ENCODE data around the gene EPS8L1.
"Not testable (repeated sequence)": the region's sequence is repeated elsewhere in the genome, so short reads cannot be mapped to it uniquely, and the experiment has no call there.

EPS8L1 gene

DNA sequence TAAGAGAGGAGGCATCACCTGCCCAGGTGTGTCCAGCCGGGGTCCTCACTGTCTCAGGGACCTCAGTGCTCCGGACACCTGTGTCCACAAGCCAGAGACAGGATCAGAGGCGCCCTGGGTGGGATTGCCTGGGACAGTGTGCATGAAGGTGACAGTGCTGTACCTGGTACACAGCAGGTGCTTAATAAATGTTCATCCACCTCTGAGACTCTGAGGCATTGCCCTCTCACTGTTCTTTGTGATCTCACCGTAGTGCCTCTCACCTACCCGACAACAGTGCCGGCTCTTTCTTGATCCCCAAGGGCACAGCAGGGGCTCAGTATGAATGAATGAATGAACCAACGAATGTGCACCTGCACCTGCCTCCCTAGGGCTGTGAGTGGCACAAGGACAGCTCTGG, 21.9 kb upstream of the EPS8L1 start:
- DNase-seq, result no peak

DNA sequence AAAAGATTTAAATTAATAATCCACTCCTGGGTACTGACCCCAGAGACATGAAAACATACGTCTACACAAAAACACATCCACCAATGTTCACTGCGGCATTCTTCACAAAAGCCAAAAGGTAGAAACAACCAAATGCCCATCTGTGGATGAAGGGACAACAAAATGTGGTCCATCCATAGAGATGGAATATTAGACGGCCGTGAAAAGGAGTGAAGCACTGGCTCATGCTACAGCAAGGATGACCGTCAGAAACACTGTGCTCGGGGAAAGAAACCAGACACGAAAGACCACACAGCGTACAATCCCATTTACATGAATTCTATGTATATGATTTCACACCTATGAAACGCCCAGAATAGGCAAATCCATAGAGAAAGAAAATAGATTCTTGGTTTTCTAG, 18.8 kb upstream of the EPS8L1 start:
- no peak for DNase-seq

DNA sequence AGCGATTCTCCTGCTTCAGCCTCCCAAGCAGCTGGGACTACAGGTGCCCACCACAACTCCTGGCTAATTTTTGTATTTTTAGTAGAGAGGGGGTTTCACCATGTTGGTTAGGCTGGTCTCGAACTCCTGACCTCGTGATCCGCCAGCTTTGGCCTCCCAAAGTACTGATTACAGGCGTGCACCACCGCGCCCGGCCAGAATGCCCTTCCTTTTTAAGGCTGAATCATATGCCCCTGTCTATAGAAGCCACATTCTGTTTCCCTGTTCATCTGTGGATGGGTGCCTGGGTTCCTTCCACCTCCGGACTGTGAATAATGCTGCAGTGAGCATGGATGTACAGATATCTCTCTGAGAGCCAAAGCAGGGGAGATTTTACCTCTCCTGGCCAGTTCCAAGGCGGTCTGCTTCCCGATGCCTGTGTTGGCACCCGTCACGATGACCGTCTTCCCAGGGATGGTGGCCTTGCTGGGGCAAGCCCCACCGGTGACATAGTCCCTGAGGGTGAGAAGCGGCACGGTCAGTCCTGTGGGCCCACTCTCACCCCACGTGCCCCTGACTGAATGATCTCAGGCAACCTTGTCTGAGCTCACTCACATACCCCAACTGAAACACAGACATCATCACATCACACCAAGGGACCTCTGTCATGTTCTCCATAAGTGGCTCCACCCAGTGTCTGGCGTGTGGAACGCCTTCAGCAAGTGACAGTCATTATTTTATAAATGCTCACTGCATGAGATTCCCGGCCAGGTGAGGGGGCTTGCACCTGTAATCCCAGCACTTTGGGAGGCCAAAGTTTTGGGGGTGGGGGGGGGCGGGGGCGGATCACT, 16.7 kb upstream of the EPS8L1 start:
- DNase-seq, result no peak

DNA sequence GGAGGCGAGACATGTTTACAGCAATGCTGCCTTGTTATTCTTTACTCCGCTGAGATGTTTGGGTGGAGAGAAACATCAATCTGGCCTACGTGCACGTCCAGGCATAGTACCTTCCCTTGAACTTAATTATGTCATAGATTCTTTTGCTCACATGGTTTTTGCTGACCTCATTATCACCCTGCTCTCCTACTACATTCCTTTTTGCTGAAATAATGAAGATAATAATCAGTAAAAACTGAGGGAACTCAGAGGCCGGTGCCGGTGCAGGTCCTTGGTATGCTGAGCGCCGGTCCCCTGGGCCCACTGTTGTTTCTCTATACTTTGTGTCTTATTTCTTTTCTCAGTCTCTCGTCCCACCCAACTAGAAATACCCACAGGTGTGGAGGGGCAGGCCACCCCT, 15.4 kb upstream of the EPS8L1 start:
- DNase-seq, result peak; percentile 18

DNA sequence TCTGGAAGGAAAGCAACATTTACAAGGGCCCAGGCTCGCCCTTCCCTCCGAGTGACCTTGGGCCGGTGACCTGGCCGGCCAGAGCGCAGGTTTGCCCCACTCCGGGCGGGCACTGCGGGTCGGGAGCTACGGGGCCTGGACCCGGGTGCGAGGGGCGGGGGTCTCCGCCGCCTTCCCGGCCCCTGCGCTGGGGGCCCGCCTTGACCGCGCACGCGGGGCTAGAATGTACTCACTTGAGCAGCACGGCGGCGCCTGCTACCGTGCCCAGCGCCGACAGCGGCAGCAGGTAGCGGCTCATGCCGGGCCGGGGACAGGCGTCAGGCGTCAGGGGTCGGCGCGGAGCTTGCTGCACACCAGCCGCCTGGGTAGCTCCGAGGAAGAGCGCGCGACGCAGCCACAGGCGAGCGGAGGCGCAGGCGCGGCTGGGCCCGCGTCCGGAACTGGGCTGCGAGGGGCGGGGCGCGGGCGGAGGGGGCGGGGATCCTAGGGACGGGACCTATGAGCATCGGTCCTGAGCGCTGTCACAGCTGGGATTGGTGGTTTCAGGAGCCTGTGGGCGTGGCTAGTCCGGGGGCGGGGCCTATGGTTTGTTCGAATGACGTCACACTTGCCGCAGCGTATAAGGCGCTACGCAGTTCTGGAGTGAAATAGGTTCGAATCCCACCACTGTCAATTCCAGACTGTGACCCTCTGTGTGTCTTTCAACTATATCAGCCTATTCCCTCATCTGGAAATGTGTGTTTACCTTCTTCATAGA, 12.8 kb upstream of the EPS8L1 start, which contains the start of gene RDH13:
TSS of gene RDH13 (minus strand) at position 414 of the 757 bp plus-strand sequence. CDS start at position 298, 116 bp downstream.
- DNase-seq, result peak; percentile 94

DNA sequence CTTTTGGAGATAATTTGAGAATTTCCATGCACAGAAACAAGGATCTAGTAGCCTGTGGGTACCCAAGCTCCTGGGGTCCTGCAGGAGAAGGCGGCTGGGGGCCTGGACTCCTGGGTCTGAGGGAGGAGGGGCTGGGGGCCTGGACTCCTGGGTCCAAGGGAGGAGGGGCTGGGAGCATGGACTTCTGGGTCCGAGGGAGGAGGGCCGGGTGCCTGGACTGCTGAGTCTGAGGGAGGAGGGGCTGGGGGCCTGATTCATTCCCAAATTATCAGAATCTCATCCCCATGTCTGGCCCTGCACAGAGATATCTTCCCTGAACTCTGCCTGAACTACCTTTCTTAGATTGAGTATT, 12.2 kb upstream of the EPS8L1 start:
- DNase-seq, result no peak

DNA sequence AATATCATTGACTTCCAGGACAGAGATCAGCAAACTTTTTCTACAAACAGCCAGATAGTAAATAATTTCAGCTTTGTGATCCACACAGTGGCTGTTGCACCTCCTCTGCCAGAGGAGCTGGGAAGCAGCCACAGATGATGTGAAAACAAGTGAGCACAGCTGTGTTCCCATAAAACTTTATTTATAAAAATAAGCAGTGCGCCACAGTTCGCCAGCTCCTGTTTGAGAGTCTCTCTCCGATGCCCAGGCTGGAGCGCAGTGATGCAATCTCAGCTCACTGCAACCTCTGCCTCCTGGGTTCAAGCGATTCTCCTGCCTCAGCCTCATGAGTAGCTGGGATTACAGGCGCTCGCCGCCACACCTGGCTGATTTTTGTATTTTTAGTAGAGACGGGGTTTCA, 10.2 kb upstream of the EPS8L1 start:
- not testable (repeated sequence) for DNase-seq

DNA sequence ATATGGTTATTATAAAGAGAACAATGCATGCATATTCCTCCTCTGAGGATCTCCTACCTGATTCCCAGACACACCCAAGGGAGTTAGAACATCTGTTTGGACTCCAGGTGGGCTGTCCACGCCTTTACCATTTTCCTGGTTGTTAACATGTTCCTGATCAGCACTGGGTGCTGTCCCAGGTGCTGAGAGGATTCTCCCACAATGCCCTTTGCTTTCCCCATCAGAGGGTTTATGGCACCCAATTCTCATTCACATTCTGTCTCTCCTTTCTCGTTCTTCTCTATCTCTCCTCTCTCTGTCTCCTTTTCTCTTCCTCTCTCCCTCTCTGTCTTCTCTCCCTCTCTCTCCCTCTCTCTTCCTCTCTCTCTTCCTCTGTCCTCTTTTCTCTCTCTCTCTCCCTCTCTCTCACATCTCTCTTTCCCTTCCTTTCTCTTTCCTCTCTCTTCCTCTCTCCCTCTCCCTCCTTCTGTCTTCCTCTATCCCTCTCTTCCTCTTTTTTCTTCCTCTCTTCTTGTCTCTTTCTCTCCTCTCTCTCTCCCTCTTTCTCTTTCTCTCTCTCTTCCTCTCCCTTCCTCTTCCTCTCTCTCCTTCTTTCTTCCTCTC, 9.5 kb upstream of the EPS8L1 start:
- DNase-seq, result no peak

DNA sequence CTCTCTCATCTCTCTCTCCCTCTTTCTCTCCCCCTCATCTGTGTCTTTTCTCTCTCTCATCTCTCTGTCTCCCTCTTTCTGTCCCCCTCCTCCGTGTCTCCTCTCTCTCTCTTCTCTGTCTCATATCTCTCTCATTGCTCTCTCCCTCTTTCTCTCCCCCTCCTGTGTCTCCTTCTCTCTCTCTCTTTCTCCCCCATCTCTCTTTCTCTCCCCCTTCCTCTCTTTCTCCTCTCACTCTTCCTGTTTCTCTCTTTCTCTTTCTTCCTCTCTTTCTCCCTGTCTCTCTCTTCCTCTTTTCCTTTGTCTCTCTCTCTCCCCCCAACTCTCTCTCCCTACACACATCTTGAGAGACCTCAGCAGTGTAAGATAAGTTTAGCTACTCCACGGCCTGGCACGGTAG, 7.8 kb upstream of the EPS8L1 start:
- no peak for DNase-seq

DNA sequence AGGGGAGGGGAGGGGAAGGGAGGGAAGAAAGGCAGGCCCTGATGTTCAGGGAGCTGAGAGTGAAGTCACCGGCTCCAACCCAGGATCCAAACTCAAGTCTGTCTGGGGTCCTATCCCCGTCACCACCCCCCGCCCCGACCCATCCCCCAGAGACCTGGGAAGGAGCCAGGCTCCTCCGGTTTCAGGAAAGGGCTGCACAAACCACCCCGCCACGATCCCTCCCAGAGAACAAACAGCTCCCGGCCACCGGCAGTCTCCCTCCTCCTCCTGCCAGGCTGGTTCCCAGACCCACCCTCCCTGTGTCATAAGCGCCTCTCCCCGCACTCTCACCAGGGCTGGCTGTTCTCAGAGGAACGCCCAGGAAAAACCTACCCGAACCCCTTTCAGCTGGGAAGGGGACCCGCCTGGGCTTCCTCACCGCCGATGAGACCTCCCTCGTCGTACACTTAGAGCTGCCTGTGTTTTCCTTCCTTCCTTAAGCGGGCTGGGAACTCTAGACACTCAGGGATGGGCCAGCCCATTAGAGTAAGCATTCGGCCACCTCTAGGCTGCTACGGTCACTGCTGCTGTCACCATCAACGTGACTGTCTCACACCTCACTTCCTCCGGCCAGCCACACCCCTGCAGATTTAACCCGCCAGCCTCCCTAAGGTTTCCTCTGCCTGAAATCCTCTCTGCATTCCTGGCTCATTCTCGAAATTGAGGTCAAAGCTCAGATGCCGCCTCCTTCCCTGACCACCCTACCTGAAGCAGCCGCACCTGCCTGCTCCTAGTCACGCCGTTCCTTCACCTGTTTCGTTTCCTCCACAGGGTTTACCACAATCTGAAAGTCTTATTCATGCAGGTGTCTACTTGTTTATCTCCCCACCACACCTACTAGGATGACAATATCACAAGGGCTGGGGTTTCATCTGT, 6.5 kb upstream of the EPS8L1 start:
- DNase-seq, result no peak

DNA sequence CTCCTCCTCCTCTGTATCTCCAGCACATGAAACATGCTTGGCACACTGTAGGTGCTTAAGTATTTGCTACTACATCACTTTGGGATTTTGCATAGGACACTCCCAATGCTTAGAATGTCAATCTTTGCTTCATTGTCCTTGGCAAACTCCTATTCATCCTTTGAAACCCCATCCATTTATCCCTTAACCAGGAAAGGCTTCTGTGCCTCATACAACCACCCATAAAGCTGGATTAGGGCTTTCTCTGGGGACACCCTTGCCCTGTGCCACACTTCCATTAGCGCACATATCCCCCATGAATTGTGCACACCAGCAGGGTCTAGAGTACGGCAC, 5.8 kb upstream of the EPS8L1 start:
- DNase-seq, result no peak

DNA sequence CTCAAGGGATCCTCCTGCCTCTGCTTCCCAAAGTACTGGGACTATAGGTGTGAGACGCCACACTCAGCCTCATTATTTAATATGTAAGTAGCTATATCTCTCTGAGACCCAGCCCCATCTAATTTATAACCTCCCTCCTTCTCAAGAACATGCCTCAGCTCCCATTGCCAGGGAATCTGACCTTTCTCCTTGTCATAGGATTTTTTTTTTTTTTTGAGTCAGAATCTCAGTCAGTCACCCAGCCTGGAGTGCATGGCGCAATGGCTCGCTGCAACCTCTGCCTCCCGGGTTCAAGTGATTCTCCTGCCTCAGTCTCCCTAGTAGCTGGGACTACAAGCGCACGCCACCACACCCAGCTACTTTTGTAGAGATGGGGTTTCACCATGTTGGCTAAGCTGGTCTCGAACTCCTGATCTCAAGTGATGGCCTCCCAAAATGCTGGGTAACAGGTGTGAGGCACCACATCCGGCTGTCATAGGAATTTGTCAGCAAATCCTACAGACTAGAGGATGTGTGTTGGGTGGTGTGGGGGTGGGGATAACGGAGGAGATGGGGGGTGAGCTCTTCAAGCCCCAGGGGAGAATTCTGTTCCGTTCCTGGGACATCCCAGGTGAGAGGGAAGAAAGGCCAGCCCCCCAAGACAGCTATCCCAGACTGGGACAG, 5.1 kb upstream of the EPS8L1 start:
- DNase-seq, result no peak

DNA sequence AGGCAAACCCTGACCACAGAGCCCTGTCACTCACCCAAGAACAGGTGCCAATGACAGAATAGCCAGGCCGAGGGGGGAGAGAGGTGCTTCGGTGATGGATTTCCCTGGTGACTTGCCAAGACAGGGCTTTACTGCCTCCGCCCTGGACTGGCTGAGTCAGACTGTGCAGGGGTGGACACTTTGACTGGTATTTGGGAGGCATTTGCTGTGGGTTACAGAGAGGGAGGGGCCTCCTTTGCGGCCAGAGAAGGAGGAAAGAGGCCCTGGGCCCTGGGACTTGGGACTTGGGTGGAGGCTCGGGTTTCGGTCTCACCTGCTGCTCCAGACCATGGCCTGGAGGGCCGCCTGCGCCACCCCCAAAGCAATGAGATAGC, 4.6 kb upstream of the EPS8L1 start:
- peak; percentile 80 for DNase-seq

DNA sequence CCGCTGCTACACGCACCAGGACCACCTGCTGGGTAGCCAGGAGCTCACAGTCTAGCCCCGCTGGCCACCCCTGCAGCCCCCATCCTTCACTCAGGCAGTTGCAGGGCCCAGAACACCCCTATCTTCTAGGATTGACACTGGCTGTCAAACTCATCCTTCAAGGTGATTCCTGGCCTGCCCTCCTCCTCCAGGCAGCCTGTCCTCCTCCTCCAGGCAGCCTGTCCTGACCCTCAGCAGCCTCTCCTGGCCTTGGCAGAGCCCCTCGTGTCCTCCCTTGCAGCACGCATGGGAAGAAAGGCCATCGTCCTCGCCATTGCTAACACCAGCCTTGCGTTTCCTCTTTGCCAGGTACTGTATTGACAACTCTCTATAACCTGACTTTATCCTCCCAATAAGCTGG, 3.8 kb upstream of the EPS8L1 start:
- no peak for DNase-seq

DNA sequence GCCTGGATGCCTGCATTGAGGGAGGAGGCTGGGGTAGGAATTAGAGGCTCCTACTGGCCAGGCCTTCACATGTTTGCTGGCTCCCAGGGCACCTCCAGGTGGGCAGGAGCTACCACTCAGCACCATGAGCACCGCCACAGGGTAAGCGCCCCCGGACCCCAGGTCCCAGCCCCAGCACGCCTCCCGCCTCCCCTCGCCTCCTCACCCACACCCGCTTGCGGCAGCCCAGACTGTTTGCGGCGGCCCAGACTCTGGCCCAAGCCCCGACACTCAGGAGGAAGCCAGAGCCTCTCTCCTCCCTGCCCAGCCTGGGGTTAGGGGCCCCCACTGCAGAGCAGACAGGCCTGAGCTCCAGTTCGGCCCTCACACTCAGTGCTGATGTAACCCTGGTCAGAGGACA, 652 bp downstream of the EPS8L1 start:
- DNase-seq, result no peak

DNA sequence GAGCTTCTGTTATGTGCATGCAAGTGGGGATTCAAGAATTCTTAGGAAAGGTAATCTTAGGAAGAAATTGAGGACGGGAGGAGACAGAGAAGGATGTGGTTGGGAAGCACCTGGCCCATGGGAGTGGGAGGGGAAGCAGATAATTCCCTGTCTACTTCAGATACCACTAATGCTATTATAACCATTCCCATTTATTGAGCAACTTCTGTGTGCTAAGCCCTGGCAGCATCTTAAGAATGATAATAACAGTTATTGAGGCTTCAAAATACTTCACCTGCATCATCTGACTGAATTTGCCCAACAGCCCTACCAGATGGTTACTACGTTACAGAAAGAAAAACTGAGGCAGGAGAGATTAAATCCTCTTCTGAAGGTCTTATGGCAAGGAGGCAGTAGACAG, 1.4 kb downstream of the EPS8L1 start:
- no peak for DNase-seq

DNA sequence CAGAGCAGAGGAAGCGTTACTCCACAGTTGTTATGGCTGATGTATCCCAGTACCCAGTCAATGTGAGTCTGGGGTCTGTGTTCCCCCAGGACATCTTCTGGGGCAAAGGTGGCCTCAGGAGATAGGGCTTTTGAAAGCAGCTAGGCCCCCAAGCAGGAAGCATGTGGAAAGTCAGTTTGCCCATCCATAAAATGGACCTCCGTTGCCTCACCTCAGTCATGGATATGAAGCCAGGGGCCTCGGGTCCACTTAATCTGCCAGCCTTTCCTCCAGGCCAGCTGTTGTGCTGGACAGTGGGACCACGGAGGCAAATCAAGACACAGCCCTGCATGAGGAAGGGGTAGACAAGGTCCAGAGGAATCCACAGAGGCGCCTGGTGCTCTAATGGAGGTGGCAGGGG, 3.3 kb downstream of the EPS8L1 start:
- DNase-seq, result no peak

DNA sequence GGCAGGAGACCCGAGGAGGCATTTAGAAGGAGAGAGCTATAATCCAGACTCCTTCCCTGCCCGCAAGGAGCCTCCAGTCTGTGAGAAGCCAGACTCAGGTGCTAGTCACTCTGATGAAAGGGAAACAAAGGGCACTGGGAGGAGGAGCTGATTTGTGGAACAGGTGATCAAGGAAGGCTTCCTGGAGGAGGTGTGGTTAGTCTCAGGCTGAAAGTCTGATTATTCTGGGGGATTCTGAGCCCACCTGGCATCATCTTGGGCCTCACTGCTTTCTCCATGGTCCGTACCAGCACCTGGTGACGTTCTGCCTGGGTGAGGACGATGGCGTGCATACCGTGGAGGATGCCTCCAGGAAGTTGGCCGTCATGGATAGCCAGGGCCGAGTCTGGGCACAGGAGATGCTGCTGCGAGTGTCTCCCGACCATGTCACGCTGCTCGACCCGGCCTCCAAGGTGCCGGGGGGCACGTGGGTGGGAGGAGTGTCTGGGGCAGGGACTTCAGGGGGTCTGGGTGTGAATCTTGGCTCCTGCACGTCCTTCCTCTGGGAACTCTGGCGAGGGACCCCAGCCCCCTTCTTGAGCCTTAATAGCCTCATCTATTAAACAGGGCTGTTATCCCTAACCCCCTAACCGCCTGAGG, 3.9 kb downstream of the EPS8L1 start:
- no peak for DNase-seq

DNA sequence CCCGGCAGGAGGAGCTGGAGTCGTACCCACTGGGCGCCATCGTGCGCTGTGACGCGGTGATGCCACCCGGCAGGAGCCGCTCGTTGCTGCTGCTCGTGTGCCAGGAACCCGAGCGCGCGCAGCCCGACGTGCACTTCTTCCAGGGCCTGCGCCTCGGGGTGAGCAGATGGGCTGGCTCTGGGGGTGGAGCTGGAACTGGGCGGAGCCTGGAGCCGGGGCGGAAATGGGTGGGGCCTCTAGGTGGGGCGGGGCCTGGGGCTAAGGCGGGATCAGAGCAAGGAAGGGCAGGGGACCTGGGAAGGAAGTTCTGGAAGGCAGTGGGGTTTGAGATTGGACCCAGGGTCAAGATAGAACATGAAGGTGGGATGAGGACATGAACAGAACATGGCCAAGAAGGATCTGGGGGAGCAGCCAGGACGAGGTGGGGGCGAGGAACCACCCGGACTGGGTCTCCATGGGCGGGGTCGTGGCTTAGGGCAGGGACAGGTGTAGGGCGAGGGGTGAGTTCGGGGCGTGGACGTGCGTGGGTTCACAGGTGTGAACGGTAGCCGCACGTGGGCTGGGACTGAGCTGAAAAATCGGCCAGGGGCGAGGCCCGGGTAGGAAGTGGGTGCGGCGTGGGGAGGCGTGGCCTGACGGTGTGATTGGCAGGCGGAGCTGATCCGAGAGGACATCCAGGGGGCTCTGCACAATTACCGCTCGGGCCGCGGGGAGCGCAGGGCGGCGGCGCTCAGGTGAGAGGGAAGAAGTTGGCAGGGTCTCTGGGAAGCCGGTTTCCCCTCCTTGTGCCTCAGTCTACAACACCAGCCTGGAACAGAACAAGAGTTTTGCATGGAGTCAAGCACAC, 4.7 kb downstream of the EPS8L1 start:
- DNase-seq, result peak; percentile 79

DNA sequence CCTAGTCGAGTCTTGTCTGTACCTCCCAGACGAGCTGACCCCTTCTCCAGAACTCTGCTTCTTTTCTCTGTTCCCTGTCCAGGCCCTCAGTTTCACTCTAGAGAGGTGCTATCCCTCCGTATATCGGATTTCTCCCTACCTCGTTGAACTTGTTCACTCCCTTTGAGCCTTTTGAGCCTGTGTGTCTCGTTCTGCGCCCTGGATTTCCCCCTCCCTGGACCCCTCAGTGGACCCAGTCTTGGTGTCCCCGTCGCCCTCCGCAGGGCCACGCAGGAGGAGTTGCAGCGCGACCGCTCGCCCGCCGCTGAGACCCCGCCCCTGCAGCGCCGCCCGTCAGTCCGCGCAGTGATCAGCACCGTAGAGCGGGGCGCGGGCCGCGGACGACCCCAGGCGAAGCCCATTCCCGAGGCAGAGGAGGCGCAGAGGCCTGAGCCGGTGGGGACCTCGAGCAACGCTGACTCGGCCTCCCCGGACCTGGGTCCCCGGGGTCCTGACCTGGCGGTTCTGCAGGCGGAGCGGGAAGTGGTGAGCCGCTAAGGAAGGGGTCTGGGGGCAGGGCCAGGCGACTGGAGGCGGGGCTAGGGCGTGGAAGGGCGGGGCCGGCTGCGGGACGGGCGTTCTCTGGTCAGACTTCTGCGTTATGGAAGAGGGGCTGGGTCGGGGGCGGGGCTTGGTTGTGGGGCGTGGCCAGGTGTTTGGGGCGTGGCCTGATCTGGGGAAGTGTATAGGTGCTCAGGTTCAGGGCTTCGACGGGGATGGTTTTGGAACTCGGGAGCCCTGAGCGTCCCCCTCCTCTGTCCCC, 5.5 kb downstream of the EPS8L1 start:
- DNase-seq, result peak; percentile 60

DNA sequence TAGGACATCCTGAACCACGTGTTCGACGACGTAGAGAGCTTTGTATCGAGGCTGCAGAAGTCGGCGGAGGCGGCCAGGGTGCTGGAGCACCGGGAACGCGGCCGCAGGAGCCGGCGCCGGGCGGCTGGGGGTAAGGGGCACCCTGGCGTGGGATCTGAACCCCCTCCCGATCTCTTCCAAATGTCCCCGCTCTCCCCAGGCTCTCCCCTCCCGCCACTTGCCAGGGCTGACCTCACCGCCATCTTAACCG, 6.0 kb downstream of the EPS8L1 start:
- no peak for DNase-seq
